C4-2B (cell line): ENCODE measurements around the gene TMOD1.
"Not testable (repeated sequence)": the region's sequence is repeated elsewhere in the genome, so short reads cannot be mapped to it uniquely, and the experiment has no call there.

ENCODE experiments used
- CTCF ChIP-seq: fragments of 450-650 bp; conservative IDR thresholded peaks from 2 replicates; pipeline ENCODE4 v1.5.1; 2017; ENCODE audit warnings: mild to moderate bottlenecking
- ZFX ChIP-seq: fragments of 450-650 bp; IDR thresholded peaks from 2 replicates; pipeline ENCODE4 v1.6.1; 2017

GRCh38 chr9:97581590-97581989 is 80.1 kb downstream of the TMOD1 start:
- not testable (repeated sequence) for TF ChIP-seq CTCF, ZFX
